Stimulated activated CD4-positive, alpha-beta T cell treated with anti-CD3 and anti-CD28 coated beads, TNF-alpha, amount 100 ng/mL, for 48 hours (primary cell): ENCODE data around the gene MAN1C1.
A peak's percentile ranks its signal among the peaks of the same experiment; 100 is the strongest.
"Not testable (repeated sequence)": the region's sequence is repeated elsewhere in the genome, so short reads cannot be mapped to it uniquely, and the experiment has no call there.

Experiments
- DNase-seq, 3 donors: peaks; one replicate each; pipeline ENCODE4 v3.0.0-alpha.2; 2020; ENCODE audit warnings: low read depth in 3 of 3

The MAN1C1 gene

GRCh38 chr1:25634896-25635295 is 18.3 kb downstream of the MAN1C1 start:
- no peak for DNase-seq

- not testable (repeated sequence) for DNase-seq
Measured at GRCh38 chr1:25636141-25636540, 19.6 kb downstream of the MAN1C1 start.

GRCh38 chr1:25640646-25641328 is 24.2 kb downstream of the MAN1C1 start:
- no peak for DNase-seq

GRCh38 chr1:25641329-25641725 is 24.7 kb downstream of the MAN1C1 start:
- DNase-seq: no peak

- no peak for DNase-seq
Measured at GRCh38 chr1:25641931-25642573, 25.5 kb downstream of the MAN1C1 start.

- DNase-seq: peak in 2 of 3 donors; percentile 48 to 58
Measured at GRCh38 chr1:25642574-25643108, 26.1 kb downstream of the MAN1C1 start.

- no peak for DNase-seq
Measured at GRCh38 chr1:25643929-25644328, 27.3 kb downstream of the MAN1C1 start.

GRCh38 chr1:25644962-25645361 is 28.4 kb downstream of the MAN1C1 start:
- DNase-seq: no peak

- no peak for DNase-seq
Measured at GRCh38 chr1:25645637-25646400, 29.2 kb downstream of the MAN1C1 start.

- no peak for DNase-seq
Measured at GRCh38 chr1:25647106-25647505, 30.5 kb downstream of the MAN1C1 start.

- DNase-seq: no peak
Measured at GRCh38 chr1:25647863-25648262, 31.3 kb downstream of the MAN1C1 start.

- DNase-seq: no peak
Measured at GRCh38 chr1:25648681-25649440, 32.3 kb downstream of the MAN1C1 start.

- no peak for DNase-seq
Measured at GRCh38 chr1:25649505-25650288, 33.1 kb downstream of the MAN1C1 start.

- no peak for DNase-seq
Measured at GRCh38 chr1:25650289-25650576, 33.6 kb downstream of the MAN1C1 start.

- no peak for DNase-seq
Measured at GRCh38 chr1:25651036-25651640, 34.5 kb downstream of the MAN1C1 start.

- no peak for DNase-seq
Measured at GRCh38 chr1:25651824-25652741, 35.5 kb downstream of the MAN1C1 start.

- no peak for DNase-seq
Measured at GRCh38 chr1:25653558-25653957, 37.0 kb downstream of the MAN1C1 start.

- no peak for DNase-seq
Measured at GRCh38 chr1:25654109-25654660, 37.6 kb downstream of the MAN1C1 start.

- DNase-seq: no peak
Measured at GRCh38 chr1:25657121-25657882, 40.7 kb downstream of the MAN1C1 start.
